Activated CD8-positive, alpha-beta T cell treated with anti-CD3 and anti-CD28 coated beads for 36 hours (primary cell): ENCODE measurements around the gene SPATA16. TPM values are rescaled to one million over a fixed set of nuclear protein-coding genes. Genes with fewer than 3 reads are reported as not detected.

Experiments used
- ATAC-seq: fragments of 200-7000 bp; cut with Tn5 transposase; one replicate; pipeline ENCODE4 v1.10.0; 2021; ENCODE audit warnings: mild to moderate bottlenecking, moderate library complexity
- CTCF ChIA-PET: fragments of 350-600 bp; sonication (Branson Sonifier 250); formaldehyde crosslinking; loops from one replicate; lab custom pipeline; 2021; ENCODE audit warnings: antibody characterized with exemption; lab: Charles Lee
- POLR2A ChIA-PET: fragments of 350-600 bp; sonication (Branson Sonifier 250); formaldehyde crosslinking; loops from one replicate; lab custom pipeline; 2021; ENCODE audit warnings: antibody characterized with exemption; lab: Charles Lee
- DNase-seq: peaks from one replicate; pipeline ENCODE4 v3.0.0-alpha.2; 2020
- H3K27ac Mint-ChIP-seq: one replicate; pipeline ENCODE4 v1.8.0; 2021; ENCODE audit warnings: mild to moderate bottlenecking, mixed read lengths
- H3K27me3 Mint-ChIP-seq: one replicate; pipeline ENCODE4 v1.8.0; 2021; ENCODE audit warnings: mixed read lengths
- H3K36me3 Mint-ChIP-seq: one replicate; pipeline ENCODE4 v1.8.0; 2021; ENCODE audit warnings: low read depth, mixed read lengths
- H3K4me1 Mint-ChIP-seq: one replicate; pipeline ENCODE4 v1.8.0; 2021; ENCODE audit warnings: low read depth, mixed read lengths
- H3K4me3 Mint-ChIP-seq: one replicate; pipeline ENCODE4 v1.8.0; 2021; ENCODE audit warnings: mild to moderate bottlenecking, moderate library complexity, mixed read lengths
- H3K9me3 Mint-ChIP-seq: one replicate; pipeline ENCODE4 v1.8.0; 2021; ENCODE audit warnings: mixed read lengths
- CTCF ChIP-seq: fragments of 200-600 bp; IDR thresholded peaks from one replicate; pipeline ENCODE4 v1.8.0; 2022; ENCODE audit warnings: antibody characterized with exemption, mild to moderate bottlenecking
- intact Hi-C: fragments of 100-400 bp; cut with micrococcal nuclease; formaldehyde crosslinking; loops from one replicate; pipeline ENCODE4 v1.10.0; 2022
- total RNA-seq, 2 experiments: library from RNA; stranded (reverse); gene quantifications; one replicate each; pipeline ENCODE4 v1.2.3, GENCODE V29; 2021

Gene SPATA16
- total RNA-seq, 2 experiments from 2014 or later = not detected

GRCh38 chr3:173001622-173002021 is 139.4 kb downstream of the SPATA16 start:
- peaks cover 3% of the 10 kb centered on the region for H3K9me3 Mint-ChIP-seq
- H3K27ac Mint-ChIP-seq = no peak overlapping the region
- CTCF ChIA-PET = no interaction called here
- no peak for TF ChIP-seq CTCF
- H3K4me3 Mint-ChIP-seq = no peak overlapping the region
- no peaks in the 10 kb centered on the region for H3K4me1 Mint-ChIP-seq
- no peaks in the 10 kb centered on the region for H3K36me3 Mint-ChIP-seq
- DNase-seq = no peak
- intact Hi-C loops = no loop called here
- no peaks in the 10 kb centered on the region for H3K27me3 Mint-ChIP-seq
- POLR2A ChIA-PET = no interaction called here
- ATAC-seq = no peak

- Mint-ChIP-seq H3K36me3 (no peaks in the 10 kb centered on the region), H3K9me3 (peaks cover 3% of the 10 kb centered on the region), H3K4me3 (no peak overlapping the region), H3K27ac (no peak overlapping the region), H3K27me3 (no peaks in the 10 kb centered on the region), H3K4me1 (no peaks in the 10 kb centered on the region)
- no peak for TF ChIP-seq CTCF
- DNase-seq (no peak), ATAC-seq (no peak)
- CTCF ChIA-PET = no interaction called here
- POLR2A ChIA-PET = no interaction called here
- intact Hi-C loops = no loop called here
Measured at GRCh38 chr3:173000553-173000952, 140.5 kb downstream of the SPATA16 start.

- ATAC-seq (no peak), DNase-seq (no peak)
- Mint-ChIP-seq H3K36me3 (no peaks in the 10 kb centered on the region), H3K27ac (no peak overlapping the region), H3K4me1 (no peaks in the 10 kb centered on the region), H3K9me3 (no peaks in the 10 kb centered on the region), H3K4me3 (no peak overlapping the region), H3K27me3 (no peaks in the 10 kb centered on the region)
- CTCF ChIA-PET = no interaction called here
- no peak for TF ChIP-seq CTCF
- POLR2A ChIA-PET = no interaction called here
- intact Hi-C loops = no loop called here
Measured at GRCh38 chr3:172993412-172993811, 147.6 kb downstream of the SPATA16 start.

- POLR2A ChIA-PET = no interaction called here
- DNase-seq = no peak
- no peak for ATAC-seq
- H3K9me3 Mint-ChIP-seq = no peaks in the 10 kb centered on the region
- no peak overlapping the region for H3K4me3 Mint-ChIP-seq
- CTCF ChIA-PET = no interaction called here
- no peak overlapping the region for H3K27ac Mint-ChIP-seq
- no peaks in the 10 kb centered on the region for H3K4me1 Mint-ChIP-seq
- no peaks in the 10 kb centered on the region for H3K36me3 Mint-ChIP-seq
- no peaks in the 10 kb centered on the region for H3K27me3 Mint-ChIP-seq
- TF ChIP-seq CTCF = no peak
- intact Hi-C loops = no loop called here
Measured at GRCh38 chr3:172991424-172991996, 149.5 kb downstream of the SPATA16 start.

GRCh38 chr3:172989373-172989772 is 151.7 kb downstream of the SPATA16 start:
- intact Hi-C loops = no loop called here
- H3K36me3 Mint-ChIP-seq = no peaks in the 10 kb centered on the region
- H3K4me3 Mint-ChIP-seq = no peak overlapping the region
- TF ChIP-seq CTCF = no peak
- H3K4me1 Mint-ChIP-seq = no peaks in the 10 kb centered on the region
- no peak for DNase-seq
- H3K27ac Mint-ChIP-seq = no peak overlapping the region
- CTCF ChIA-PET = no interaction called here
- H3K27me3 Mint-ChIP-seq = no peaks in the 10 kb centered on the region
- no peak for ATAC-seq
- POLR2A ChIA-PET = no interaction called here
- no peaks in the 10 kb centered on the region for H3K9me3 Mint-ChIP-seq
